Testis (tissue), 2 donors: ENCODE results near the gene TMEM135.

Source experiments
- CTCF ChIP-seq, 3 experiments: fragments of 450-650 bp in 2 of 3; fragments of 200-600 bp in 1 of 3; sonication (generic) in 1 of 3; IDR thresholded peaks; one replicate each; pipeline ENCODE4 v1.5.1; 2016 to 2019; ENCODE audit warnings: antibody characterized with exemption in 3 of 3, mild to moderate bottlenecking in 2 of 3, moderate library complexity in 1 of 3
- POLR2A ChIP-seq: fragments of 450-650 bp; IDR thresholded peaks from one replicate; pipeline ENCODE4 v1.6.1; 2017; ENCODE audit warnings: antibody characterized with exemption, mild to moderate bottlenecking, moderate library complexity

DNA sequence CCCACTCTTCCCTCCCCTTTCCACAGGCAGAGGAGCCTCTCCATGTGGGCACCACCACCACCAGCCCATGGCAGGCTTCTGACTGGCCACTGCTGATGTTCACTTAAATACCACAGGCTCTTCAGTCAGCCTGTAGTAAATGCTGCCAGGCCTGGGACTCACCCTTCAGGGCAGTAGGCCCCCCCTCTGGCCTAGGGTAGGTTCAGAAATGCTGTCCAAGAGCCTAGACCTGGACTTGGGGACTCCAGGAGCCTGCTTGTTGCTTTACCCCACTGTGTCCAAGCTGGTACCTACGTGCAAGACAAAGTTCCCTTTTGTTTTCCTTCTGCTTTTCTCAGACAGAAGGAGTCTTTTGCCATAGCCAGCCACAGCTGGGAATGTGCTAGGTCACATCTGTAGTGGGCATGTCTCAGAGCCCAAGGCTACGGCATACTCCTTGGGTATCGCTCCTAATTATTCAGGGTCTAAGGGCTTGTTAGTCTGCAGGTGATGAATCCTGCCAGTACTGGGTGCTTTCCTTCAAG lies 38.6 kb downstream of the TMEM135 start:
- TF ChIP-seq POLR2A: no peak
- TF ChIP-seq CTCF (IDR thresholded peaks at IDR 0.05): no peak
